ENCODE results near the gene BTBD2. TPM values are rescaled to one million over a fixed set of nuclear protein-coding genes. Genes with fewer than 3 reads are reported as not detected.
A peak's percentile ranks its signal among the peaks of the same experiment; 100 is the strongest.

BTBD2 gene
- 10 to 100 TPM; 74.2 to 95.2 (median 77.0) TPM for polyA plus RNA-seq (ENCODE audit: insufficient read length in 3 of 3)

GRCh38 chr19:2015608-2015950 is at the start of gene BTBD2:
BTBD2 (minus strand) TSS chr19:2015714; CDS start chr19:2015703, 11 bp downstream.
- peak in 1 of 3 donors; percentile 41 for DNase-seq (ENCODE audit: low read depth in 3 of 3, low spot score in 2 of 3)

- no peak for DNase-seq (ENCODE audit: low read depth in 3 of 3, low spot score in 2 of 3)
Measured at GRCh38 chr19:2064788-2065524, 49.4 kb upstream of the BTBD2 start.

DNA sequence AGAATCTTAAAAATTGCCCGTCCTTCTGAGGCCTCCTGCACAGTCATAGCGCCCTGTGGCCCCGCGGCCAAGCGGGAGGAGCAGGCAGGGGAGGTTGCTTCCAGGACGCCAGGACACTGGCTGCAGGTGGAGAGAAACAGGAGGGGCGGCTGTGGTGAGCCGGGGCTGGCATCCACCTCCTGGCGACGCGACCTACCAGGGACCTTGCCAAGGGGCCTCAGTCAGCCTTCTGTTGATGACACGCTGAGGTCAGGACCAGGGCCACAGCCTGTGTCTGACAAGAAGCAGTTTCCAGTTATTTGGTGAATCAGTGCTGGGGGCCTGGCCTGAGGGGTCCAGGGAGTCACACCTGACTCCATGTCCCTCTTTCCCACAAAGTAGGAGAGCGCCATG is 48.9 kb upstream of the BTBD2 start:
- DNase-seq (ENCODE audit: low read depth in 3 of 3, low spot score in 2 of 3) = no peak

GRCh38 chr19:2063824-2064223 is 48.3 kb upstream of the BTBD2 start:
- DNase-seq (ENCODE audit: low read depth in 3 of 3, low spot score in 2 of 3) = no peak

- DNase-seq (ENCODE audit: low read depth in 3 of 3, low spot score in 2 of 3) = no peak
Measured at GRCh38 chr19:2062770-2063169, 47.3 kb upstream of the BTBD2 start.

DNA sequence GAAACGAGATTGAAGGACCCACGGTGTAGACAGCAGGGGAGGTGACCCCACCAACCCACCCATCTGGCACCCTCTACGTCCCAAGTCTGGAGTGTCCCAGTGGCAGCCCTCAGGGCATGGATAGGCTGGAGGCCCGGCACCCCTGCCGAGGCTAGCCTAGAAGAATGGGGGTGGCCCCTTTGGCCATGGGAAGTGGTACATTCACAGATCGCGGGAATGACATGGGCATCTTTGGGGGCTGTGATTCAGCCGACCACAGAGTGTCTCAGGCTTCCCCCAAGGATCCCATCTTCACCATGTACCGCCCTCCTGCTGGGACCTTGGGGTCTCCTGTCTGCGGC is 46.8 kb upstream of the BTBD2 start:
- DNase-seq (ENCODE audit: low read depth in 3 of 3, low spot score in 2 of 3) = no peak

DNA sequence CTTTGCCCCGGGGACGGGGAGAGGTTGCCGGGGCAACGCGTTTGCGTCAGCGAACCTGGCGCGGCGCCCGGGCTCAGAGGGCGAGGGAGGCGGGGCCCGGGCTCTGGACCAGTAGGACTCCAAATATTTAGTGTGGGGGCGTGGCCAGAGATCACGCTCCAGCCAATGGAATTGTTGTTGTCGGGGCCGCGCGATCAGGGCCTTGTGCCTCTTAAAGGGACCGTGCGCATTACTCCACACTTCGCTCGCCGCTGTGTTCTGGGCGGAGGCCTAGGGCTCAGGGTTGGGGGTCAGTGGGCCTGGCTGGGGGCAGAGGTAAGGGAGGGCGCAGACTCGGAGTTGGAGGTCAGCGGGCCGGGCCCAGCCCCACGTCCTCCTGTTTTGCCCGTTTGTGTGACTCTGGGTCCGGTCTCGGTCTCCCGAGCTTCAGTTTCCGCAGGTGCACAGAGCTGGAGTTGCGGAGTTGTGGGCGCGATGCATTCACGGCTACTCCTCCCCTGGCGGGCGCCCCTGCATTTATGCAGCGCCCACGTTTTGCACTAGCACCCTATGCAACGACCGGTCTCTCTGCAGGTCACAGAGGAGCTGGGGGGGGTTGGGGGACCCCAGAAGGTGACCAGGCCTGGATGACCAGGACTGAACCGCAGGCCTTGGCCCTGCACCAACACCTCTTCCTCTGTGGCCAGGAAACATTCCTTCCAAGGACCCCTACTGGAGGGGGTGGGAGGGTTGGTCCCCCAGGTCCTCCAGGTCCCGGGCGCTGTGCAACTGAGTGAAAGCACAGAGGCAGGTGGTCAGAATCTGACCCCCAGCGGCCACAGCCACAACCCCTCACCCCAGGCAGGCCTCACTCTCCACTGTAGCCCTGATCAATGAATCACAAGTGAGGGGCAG is 46.2 kb upstream of the BTBD2 start:
- peak; percentile 91 to 97 (median 97) for DNase-seq (ENCODE audit: low read depth in 3 of 3, low spot score in 2 of 3)

DNA sequence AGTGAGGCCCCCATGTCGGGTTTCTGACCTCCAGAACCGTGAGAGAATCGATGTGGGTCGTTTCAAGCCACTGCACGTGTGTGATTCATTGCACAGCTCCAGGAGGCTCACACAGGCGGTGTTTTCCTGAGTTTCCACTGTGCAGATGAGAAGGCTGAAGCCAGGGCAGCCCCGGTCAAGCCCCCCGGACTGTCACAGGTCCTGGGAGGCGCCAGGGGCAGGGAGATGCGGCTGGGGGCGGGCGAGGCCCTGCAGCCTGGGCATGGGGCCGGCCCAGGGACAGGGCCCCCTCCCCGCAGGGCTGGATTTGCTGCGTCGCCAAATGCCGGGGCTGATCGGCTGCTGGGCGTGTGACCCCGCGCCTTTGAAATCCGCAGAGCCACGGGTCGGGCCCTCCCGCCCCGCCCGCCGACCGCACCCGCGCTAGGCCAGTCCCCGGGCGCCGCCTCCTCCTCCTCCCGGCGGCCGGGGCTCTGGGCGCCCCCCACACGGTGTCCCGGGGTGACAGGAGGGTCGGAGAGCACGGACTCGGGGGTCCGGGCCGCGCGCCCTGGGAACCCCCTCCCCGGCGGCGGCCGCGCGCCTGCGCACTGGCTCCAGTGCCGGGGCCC is 45.5 kb upstream of the BTBD2 start:
- no peak for DNase-seq (ENCODE audit: low read depth in 3 of 3, low spot score in 2 of 3)

- no peak for DNase-seq (ENCODE audit: low read depth in 3 of 3, low spot score in 2 of 3)
Measured at GRCh38 chr19:2059422-2060201, 44.1 kb upstream of the BTBD2 start.

DNA sequence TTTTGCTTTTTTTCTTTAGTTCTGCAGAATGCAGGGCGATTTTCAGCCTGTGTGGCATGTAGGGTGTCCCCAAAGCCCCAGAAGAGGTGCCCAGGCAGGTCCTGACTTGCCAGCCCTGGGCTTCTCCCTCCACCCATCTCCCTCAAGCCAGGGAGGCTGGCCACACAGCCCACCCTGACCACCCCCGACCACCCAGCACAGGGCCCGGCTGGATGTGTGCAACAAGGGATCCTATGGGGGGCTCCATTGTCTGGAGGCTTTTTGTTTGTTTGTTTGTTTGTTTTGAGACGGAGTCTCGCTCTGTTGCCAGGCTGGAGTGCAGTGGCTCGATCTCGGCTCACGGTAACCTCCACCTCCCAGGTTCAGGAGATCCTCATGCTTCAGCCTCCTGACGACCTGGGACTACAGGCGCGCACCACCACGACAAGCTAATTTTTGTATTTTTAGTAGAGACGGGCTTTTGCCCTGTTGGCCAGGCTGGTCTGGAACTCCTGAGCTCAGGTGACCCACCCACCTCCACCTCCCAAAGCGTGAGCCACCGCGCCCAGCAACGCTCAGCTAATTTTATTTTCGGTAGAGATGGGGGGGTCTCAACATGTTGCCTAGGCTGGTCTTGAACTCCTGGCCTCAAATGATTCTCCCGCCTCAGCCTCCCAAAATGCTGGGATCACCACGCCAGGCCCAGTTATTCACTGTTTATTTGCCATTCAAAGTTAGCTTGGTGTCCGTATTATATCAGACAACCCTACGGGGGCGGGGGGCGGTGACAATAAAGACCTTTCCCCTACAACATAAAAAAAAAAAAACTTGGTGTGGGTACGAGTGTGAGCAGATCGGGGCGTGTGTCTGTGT is 43.3 kb upstream of the BTBD2 start:
- DNase-seq (ENCODE audit: low read depth in 3 of 3, low spot score in 2 of 3) = no peak

DNA sequence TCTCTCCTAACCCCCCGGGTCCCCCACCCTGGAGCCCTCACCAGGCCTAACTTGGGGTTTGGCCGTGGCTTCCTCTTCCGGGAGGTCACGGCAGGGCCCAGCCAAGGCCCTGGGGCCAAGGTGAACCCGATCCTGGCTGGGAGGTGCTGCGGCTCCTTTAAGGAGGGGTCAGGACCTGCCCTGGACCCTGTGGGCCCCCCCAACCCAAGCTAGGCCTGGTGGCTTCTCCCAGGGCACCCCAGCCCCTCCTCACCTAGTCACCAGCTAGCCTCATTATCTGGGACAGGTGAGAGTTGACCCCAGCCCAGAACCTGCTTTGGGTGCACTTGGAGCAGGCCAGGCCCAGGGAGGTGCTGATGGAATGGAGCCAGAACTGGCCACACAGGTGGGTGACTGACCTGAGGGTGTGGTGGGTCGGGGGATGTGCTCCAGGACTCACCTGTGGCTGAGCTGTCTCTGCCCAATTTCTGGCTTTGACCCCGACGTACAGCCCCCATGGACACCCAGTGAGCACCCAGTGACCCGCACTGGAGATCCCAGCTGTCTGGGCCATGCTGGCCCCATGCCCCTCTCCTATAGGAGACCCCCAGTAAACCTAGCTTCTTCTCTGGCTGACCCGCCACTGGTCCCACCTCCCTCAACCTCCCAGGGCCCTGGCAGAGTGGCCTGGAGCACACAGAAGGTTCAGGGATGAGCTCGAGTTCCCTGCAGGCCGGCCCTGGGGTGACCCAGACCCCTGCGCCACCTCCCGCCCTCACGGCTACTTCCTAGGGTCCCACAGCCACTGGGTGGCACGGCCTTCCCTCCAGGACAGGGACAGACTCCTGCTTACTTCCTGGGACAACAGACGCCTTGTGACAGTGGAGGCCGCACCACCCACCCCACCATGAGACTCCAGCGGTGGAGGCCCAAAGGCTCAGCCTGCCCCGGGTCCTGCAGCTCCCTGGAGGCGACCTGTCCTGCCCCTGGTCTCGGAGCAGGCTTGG is 42.3 kb upstream of the BTBD2 start:
- DNase-seq (ENCODE audit: low read depth in 3 of 3, low spot score in 2 of 3) = no peak

DNA sequence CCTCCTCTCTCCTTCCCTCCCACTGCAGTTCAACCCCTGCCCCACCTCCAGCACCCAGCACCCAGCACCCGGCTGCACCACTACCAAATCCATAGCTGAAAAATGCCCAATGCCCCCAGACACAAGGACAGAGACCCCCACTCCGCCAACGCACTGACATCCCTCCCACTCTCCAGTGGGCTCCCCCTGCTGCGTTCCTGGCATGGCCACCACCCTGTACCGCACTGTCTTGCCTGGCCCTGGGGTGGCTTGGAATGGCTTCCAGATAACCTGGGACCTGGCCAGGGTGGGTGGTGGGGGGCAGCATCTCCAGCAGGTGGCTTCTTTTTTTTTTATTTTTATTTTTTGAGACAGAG is 41.3 kb upstream of the BTBD2 start:
- no peak for DNase-seq (ENCODE audit: low read depth in 3 of 3, low spot score in 2 of 3)

DNA sequence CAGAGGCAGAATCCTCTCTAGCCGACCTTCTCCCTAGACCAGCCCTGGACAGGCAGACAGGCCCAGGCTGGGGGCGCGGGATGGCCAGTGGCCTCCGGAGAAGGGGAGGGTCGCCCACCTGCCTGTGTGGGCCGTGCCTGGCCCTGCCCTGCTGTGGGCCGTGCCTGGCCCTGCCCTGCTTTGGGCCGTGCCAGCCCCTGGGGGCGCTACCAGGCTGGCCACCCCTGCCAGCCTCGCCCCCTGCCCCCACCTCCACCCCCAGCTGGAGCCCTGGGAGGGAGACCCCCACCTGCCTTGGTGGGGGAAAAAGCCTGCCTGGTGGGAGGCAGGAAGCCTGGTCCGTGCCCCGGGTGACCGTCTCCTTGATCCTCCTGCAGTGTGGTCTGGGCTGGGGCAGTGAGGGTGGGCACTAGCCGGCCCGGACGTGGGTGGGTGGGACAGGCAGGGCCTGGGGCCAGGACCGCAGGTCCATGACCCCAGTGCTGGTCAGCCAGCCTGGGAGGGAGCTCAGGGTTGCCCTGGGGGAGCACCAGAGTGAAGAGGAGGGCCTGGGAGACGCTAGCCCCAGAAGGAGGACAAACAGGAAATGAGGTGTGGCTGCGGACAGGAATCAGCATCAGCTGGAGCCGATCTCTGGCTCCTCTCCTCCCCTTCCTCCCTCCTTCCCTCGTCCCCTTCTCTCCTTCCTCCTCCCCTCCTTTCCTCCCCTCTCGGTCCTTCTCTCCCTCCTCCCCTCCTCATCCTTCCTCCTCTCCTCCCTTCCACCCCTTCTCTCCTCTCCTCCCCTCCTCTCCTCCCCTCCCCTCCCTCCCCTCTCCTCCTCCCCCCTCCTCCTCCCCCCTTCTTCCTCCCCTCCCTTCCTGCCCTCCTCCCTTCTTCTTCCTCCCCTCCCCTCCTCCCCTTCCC is 40.7 kb upstream of the BTBD2 start:
- DNase-seq (ENCODE audit: low read depth in 3 of 3, low spot score in 2 of 3) = no peak

DNA sequence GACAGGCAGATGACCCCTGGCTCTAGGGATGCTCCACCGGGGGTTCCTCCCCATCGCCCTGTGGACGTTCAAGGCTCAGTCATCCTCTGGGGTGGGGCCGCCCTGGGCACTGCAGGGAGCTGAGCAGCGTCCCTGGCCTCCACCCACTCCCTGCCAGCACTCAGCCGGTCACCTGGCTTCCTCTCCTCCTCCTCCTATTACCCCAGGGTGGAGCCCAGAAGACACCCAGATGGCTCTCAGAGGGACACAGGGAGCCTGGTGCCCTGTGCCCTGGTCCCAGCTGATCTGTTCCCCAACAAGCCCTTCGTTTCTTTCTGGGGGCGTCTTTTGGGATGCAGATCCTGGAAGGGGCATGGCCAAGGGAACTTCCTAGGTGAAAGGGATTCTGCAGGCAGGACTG is 39.2 kb upstream of the BTBD2 start:
- no peak for DNase-seq (ENCODE audit: low read depth in 3 of 3, low spot score in 2 of 3)

- DNase-seq (ENCODE audit: low read depth in 3 of 3, low spot score in 2 of 3) = no peak
Measured at GRCh38 chr19:2053601-2054389, 38.3 kb upstream of the BTBD2 start.

DNA sequence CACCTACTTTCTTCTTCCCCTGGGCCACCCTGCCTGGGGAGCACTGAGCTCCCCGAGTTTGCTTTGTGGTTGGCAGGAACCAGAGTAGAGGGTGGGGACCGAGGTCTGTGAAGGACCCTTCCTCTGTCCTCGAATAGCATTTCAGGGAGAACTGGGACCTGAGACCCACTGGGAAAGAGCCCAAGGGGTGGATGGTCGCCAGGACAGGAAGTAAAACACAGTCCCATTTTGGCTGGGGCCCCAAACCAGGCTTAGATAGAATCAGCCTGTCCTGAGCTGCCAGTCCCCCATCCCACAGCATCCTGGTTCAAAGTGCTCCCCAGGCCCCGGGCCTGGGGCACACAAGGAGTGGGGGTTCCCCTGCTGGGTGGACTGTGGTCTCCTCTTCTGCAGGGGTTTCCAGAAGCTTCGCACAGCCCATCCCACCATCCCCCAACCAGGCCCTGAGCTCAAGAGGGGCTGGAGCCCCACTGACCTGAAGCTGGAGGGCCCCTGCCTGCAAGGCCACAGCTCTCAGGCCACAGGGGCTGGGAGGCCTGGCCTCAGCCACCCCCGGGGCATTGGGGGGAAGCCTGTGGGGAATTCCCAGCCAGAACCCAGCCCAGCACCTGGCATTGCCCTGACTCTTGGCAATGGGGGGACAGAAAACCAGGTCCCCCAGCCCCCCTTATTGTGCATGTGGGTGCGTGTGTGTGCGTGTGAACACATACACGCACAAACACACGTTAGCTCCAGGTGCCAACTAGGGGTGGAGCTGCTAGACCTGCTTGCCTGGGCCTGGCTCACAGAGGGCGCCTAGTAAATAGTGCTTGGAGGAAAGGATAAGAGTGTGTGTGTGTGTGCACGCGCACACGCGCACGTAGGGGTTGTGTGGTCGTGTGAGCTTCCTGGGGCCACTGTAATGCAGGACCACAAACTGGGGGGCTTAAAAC is 36.5 kb upstream of the BTBD2 start:
- no peak for DNase-seq (ENCODE audit: low read depth in 3 of 3, low spot score in 2 of 3)
